ENCODE results near the gene ADAM23.
A peak's percentile ranks its signal among the peaks of the same experiment; 100 is the strongest.

ADAM23 gene

GRCh38 chr2:206512999-206513398 lies 69.7 kb downstream of the ADAM23 start:
- H3K27me3 ChIP-seq: no peaks in the 10 kb centered on the region
- H3K36me3 ChIP-seq: no peaks in the 10 kb centered on the region
- 0 out of 22 replicates have a peak, but pooled peaks cover 0 to 4% (median 0%) of the 10 kb centered on the region in 11 experiments for H3K9me3 ChIP-seq (replicated peaks in 1 of 11)
- H4K20me1 ChIP-seq: no peaks in the 10 kb centered on the region
- H3K4me1 ChIP-seq: peaks cover 0 to 14% (median 11%) of the 10 kb centered on the region in 10 experiments; a peak in 16 of 20 replicates
- H3K9ac ChIP-seq: no peak overlapping the region
- H3K4me2 ChIP-seq: no peak overlapping the region
- no peak for TF ChIP-seq Cebpa-rat (IDR thresholded peaks at IDR 0.05)
- no peak overlapping the region for H3K27ac ChIP-seq
- H3K4me3 ChIP-seq: no peak overlapping the region

DNA sequence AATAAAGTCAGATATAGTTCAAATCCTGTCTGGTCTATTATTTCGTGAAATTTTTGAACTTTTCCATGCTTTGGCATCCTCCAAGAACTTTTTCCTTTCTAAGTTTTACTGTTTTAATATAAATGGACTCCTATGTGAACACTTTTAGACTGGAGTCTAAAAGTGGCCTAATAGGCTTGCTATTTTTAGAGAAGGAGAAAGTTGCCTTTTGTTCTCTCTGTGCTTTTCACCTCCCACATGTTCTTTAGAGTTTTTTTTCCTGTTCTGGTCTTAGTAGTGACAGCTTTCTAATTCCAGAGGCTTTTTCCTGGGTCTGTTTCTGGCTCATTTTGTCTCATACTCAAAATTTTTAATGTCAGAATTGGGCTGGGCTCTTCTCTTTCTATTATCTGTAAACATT lies 72.2 kb downstream of the ADAM23 start:
- H3K4me3 ChIP-seq: no peak overlapping the region
- no peak overlapping the region for H3K4me2 ChIP-seq
- no peaks in the 10 kb centered on the region for H4K20me1 ChIP-seq
- peaks cover 0 to 15% (median 10%) of the 10 kb centered on the region in 10 experiments; a peak in 16 of 20 replicates for H3K4me1 ChIP-seq
- H3K36me3 ChIP-seq: no peaks in the 10 kb centered on the region
- no peak overlapping the region for H3K9ac ChIP-seq
- TF ChIP-seq Cebpa-rat (IDR thresholded peaks at IDR 0.05): no peak
- H3K27me3 ChIP-seq: no peaks in the 10 kb centered on the region
- H3K27ac ChIP-seq: no peak overlapping the region
- no peaks in the 10 kb centered on the region for H3K9me3 ChIP-seq (replicated peaks in 1 of 11)

GRCh38 chr2:206518997-206519396 lies 75.7 kb downstream of the ADAM23 start:
- H3K4me1 ChIP-seq: peaks cover 0 to 11% (median 6%) of the 10 kb centered on the region in 10 experiments; a peak in 11 of 20 replicates
- H3K27ac ChIP-seq: no peak overlapping the region
- H3K4me3 ChIP-seq: no peak overlapping the region
- H3K27me3 ChIP-seq: no peaks in the 10 kb centered on the region
- no peak overlapping the region for H3K4me2 ChIP-seq
- H3K36me3 ChIP-seq: no peaks in the 10 kb centered on the region
- H3K9me3 ChIP-seq (replicated peaks in 1 of 11): no peaks in the 10 kb centered on the region
- H4K20me1 ChIP-seq: no peaks in the 10 kb centered on the region
- H3K9ac ChIP-seq: no peak overlapping the region
- TF ChIP-seq Cebpa-rat (IDR thresholded peaks at IDR 0.05): no peak

- TF ChIP-seq Cebpa-rat (IDR thresholded peaks at IDR 0.05): no peak
- no peak overlapping the region for H3K27ac ChIP-seq
- peaks cover 0 to 11% (median 6%) of the 10 kb centered on the region in 10 experiments; a peak in 11 of 20 replicates for H3K4me1 ChIP-seq
- no peaks in the 10 kb centered on the region for H4K20me1 ChIP-seq
- H3K9ac ChIP-seq: no peak overlapping the region
- H3K36me3 ChIP-seq: no peaks in the 10 kb centered on the region
- H3K4me2 ChIP-seq: no peak overlapping the region
- H3K9me3 ChIP-seq (replicated peaks in 1 of 11): no peaks in the 10 kb centered on the region
- H3K4me3 ChIP-seq: no peak overlapping the region
- no peaks in the 10 kb centered on the region for H3K27me3 ChIP-seq
These were observed 77.1 kb downstream of the ADAM23 start for GRCh38 chr2:206520450-206520849.

DNA sequence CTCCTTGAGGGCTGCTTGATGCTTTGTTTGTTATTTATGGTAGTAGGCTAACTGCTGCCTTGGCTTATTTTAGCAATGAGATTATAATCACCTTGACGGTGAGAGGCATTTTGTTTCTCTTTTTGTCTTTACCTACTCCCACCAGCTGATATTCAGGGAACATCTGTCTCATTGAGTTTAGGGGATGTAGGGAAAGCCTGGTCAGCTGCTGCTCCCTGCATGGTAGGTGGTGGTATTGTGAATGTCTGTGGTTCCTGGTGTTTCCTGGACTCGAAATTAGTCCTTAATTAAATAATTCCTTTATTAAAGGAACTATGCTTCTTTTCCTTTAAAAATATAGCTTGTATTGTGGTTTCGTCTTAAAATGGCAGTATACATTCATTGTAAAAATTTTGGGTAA lies 77.8 kb downstream of the ADAM23 start:
- H3K27me3 ChIP-seq: no peaks in the 10 kb centered on the region
- peak overlapping the region in 5 of 11 experiments; percentile 20 to 50 (median 44); a peak in 5 of 22 replicates for H3K4me2 ChIP-seq
- no peaks in the 10 kb centered on the region for H3K9me3 ChIP-seq (replicated peaks in 1 of 11)
- H3K4me1 ChIP-seq: peaks cover 0 to 11% (median 6%) of the 10 kb centered on the region in 10 experiments; a peak in 11 of 20 replicates
- no peak overlapping the region for H3K9ac ChIP-seq
- H3K4me3 ChIP-seq: no peak overlapping the region
- H3K27ac ChIP-seq: no peak overlapping the region
- H3K36me3 ChIP-seq: no peaks in the 10 kb centered on the region
- TF ChIP-seq Cebpa-rat (IDR thresholded peaks at IDR 0.05): no peak
- H4K20me1 ChIP-seq: no peaks in the 10 kb centered on the region

- Histone ChIP-seq H3K36me3 (no peaks in the 10 kb centered on the region), H3K9ac (no peak overlapping the region), H3K27ac (no peak overlapping the region), H3K4me1 (peaks cover 0 to 11% (median 6%) of the 10 kb centered on the region in 10 experiments; a peak in 11 of 20 replicates), H4K20me1 (no peaks in the 10 kb centered on the region), H3K4me3 (no peak overlapping the region), H3K4me2 (peak overlapping the region in 6 of 11 experiments; percentile 20 to 50 (median 33); a peak in 9 of 22 replicates), H3K9me3 (replicated peaks in 1 of 11) (no peaks in the 10 kb centered on the region), H3K27me3 (no peaks in the 10 kb centered on the region)
- no peak for TF ChIP-seq Cebpa-rat (IDR thresholded peaks at IDR 0.05)
These were observed 78.3 kb downstream of the ADAM23 start for GRCh38 chr2:206521612-206522011.

DNA sequence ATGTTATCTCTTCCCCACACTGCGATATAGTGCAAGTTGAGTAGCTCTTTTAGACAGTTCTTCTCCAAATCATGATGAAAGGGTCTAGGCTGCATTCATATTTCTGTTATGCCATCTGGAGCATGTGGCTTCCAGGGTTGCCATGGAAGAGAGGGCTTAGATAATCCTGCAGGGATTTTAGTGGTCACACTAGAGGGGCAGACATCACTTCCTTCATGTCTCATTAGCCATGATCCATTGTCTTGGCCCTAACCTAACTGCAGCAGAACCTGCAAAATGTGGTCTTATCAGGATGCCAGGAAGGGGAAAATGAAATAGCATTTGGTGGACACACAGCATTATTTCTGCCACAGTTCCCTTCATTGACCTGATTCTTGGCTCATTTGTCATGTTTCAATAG lies 83.1 kb downstream of the ADAM23 start:
- Histone ChIP-seq H3K9me3 (replicated peaks in 1 of 11) (no peaks in the 10 kb centered on the region), H3K4me1 (peaks cover 0 to 4% (median 4%) of the 10 kb centered on the region in 10 experiments; a peak in 11 of 20 replicates), H4K20me1 (no peaks in the 10 kb centered on the region), H3K4me3 (no peak overlapping the region), H3K27ac (no peak overlapping the region), H3K9ac (no peak overlapping the region), H3K27me3 (no peaks in the 10 kb centered on the region), H3K4me2 (no peak overlapping the region), H3K36me3 (no peaks in the 10 kb centered on the region)
- no peak for TF ChIP-seq Cebpa-rat (IDR thresholded peaks at IDR 0.05)

- Histone ChIP-seq H3K27ac (no peak overlapping the region), H3K9ac (no peak overlapping the region), H4K20me1 (no peaks in the 10 kb centered on the region), H3K4me1 (no peaks in the 10 kb centered on the region), H3K9me3 (replicated peaks in 1 of 11) (no peaks in the 10 kb centered on the region), H3K27me3 (no peaks in the 10 kb centered on the region), H3K36me3 (no peaks in the 10 kb centered on the region), H3K4me3 (no peak overlapping the region), H3K4me2 (no peak overlapping the region)
- TF ChIP-seq Cebpa-rat (IDR thresholded peaks at IDR 0.05): no peak
These were observed 83.8 kb downstream of the ADAM23 start for GRCh38 chr2:206527153-206527552.

DNA sequence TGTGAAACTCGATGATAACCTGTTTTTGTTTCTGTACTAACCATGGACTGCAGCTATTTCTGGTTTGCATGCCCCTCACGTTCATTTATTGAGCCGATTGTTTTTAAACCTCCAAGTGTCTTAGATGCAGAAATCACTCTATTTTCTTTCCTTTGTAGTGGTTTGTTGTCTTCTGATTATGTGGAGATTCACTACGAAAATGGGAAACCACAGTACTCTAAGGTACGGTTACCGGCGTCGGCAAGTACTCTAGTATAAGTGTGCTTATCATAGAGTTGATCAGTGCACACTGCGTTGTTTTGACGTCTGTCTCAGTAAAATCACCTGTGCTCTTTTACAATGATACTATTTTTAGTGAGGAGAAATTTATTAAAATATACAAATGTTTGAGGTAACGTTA lies 87.4 kb downstream of the ADAM23 start:
- H3K36me3 ChIP-seq: no peaks in the 10 kb centered on the region
- H3K9ac ChIP-seq: no peak overlapping the region

GRCh38 chr2:206531996-206532543 lies 88.7 kb downstream of the ADAM23 start:
- no peaks in the 10 kb centered on the region for H3K27me3 ChIP-seq
- H3K4me1 ChIP-seq: peaks cover 0 to 8% (median 0%) of the 10 kb centered on the region in 10 experiments; a peak in 5 of 20 replicates
- no peak overlapping the region for H3K4me2 ChIP-seq
- H3K4me3 ChIP-seq: no peak overlapping the region
- H3K9me3 ChIP-seq (replicated peaks in 1 of 11): no peaks in the 10 kb centered on the region
- no peak overlapping the region for H3K27ac ChIP-seq
- no peaks in the 10 kb centered on the region for H3K36me3 ChIP-seq
- no peak overlapping the region for H3K9ac ChIP-seq
- TF ChIP-seq Cebpa-rat (IDR thresholded peaks at IDR 0.05): no peak
- no peaks in the 10 kb centered on the region for H4K20me1 ChIP-seq

More for the DNA sequence above, 87.4 kb downstream of the ADAM23 start:
- TF ChIP-seq Cebpa-rat (IDR thresholded peaks at IDR 0.05): no peak
- Histone ChIP-seq H3K27ac (no peak overlapping the region), H4K20me1 (no peaks in the 10 kb centered on the region), H3K9me3 (replicated peaks in 1 of 11) (no peaks in the 10 kb centered on the region), H3K4me1 (peaks cover 0 to 8% (median 0%) of the 10 kb centered on the region in 10 experiments; a peak in 5 of 20 replicates), H3K4me2 (no peak overlapping the region), H3K4me3 (no peak overlapping the region), H3K27me3 (no peaks in the 10 kb centered on the region)
